Fibroblast of lung (primary cell): ENCODE results near the gene ARHGAP42. TPM values are rescaled to one million over a fixed set of nuclear protein-coding genes. Genes with fewer than 3 reads are reported as not detected.

Source experiments
- DNase-seq, 2 donors: peaks; one replicate each; pipeline versions ENCODE4 v3.0.0 to v3.0.0-alpha.2; 2010; ENCODE audit warnings: low read depth in 2 of 2
- H2AFZ ChIP-seq: 2 replicates; pipeline ENCODE4 v1.5.1; 2012; ENCODE audit warnings: low read length, control low read depth, inconsistent platforms
- H3K27ac ChIP-seq: 2 replicates; pipeline ENCODE4 v1.5.1; 2011; ENCODE audit warnings: low read length, control low read depth; ENCODE audit not compliant: insufficient read depth
- H3K27me3 ChIP-seq: 2 replicates; pipeline ENCODE4 v1.5.1; 2011; ENCODE audit warnings: mild to moderate bottlenecking, low read length; ENCODE audit not compliant: control insufficient read depth, insufficient read depth
- H3K36me3 ChIP-seq: 2 replicates; pipeline ENCODE4 v1.5.1; 2011; ENCODE audit warnings: low read length; ENCODE audit not compliant: control insufficient read depth, insufficient read depth
- H3K4me1 ChIP-seq: 2 replicates; pipeline ENCODE4 v1.5.1; 2011; ENCODE audit warnings: low read length; ENCODE audit not compliant: control insufficient read depth, insufficient read depth; ENCODE audit errors: extremely low read depth
- H3K4me2 ChIP-seq: 2 replicates; pipeline ENCODE4 v1.5.1; 2011; ENCODE audit warnings: low read length, control low read depth; ENCODE audit not compliant: insufficient read depth; ENCODE audit errors: extremely low read depth
- H3K4me3 ChIP-seq, 4 experiments: fragments of 200-600 bp in 1 of 4; sonication (generic) in 1 of 4; replicated peaks in 1 of 4; 2 replicates each; pipeline ENCODE4 v1.5.1; 2011 to 2016; ENCODE audit warnings: low read length in 4 of 4, low read depth in 3 of 4, mild to moderate bottlenecking in 3 of 4, control low read depth in 2 of 4, inconsistent platforms in 1 of 4, mixed read lengths in 1 of 4; ENCODE audit not compliant: insufficient read depth in 1 of 4; ENCODE audit errors: control extremely low read depth in 1 of 4
- H3K79me2 ChIP-seq: 2 replicates; pipeline ENCODE4 v1.5.1; 2012; ENCODE audit warnings: mild to moderate bottlenecking, low read length, inconsistent platforms; ENCODE audit not compliant: control insufficient read depth, insufficient read depth
- H3K9ac ChIP-seq: 2 replicates; pipeline ENCODE4 v1.5.1; 2011; ENCODE audit warnings: mild to moderate bottlenecking, low read length, control low read depth; ENCODE audit not compliant: insufficient read depth
- H3K9me3 ChIP-seq: 2 replicates; pipeline ENCODE4 v1.5.1; 2012; ENCODE audit warnings: low read depth, low read length; ENCODE audit not compliant: control insufficient read depth, insufficient read depth
- H4K20me1 ChIP-seq: 2 replicates; pipeline ENCODE4 v1.5.1; 2011; ENCODE audit warnings: low read length; ENCODE audit not compliant: control insufficient read depth, insufficient read depth; ENCODE audit errors: extremely low read depth
- EZH2 ChIP-seq: IDR thresholded peaks from 2 replicates; pipeline ENCODE4 v1.5.1; 2012; ENCODE audit warnings: low read length, control low read depth, mild to moderate bottlenecking; ENCODE audit errors: missing control alignments
- polyA plus RNA-seq, 2 donors: library from polyadenylated mRNA; depleted of rRNA in 1 of 2; stranded (reverse) in 1 of 2; unstranded in 1 of 2; fragments of >200 nt; gene quantifications; 2 replicates each; pipeline ENCODE4 v1.2.1, GENCODE V29; 2011 to 2012; ENCODE audit warnings: missing spikeins in 1 of 2
- total RNA-seq: library from RNA; depleted of rRNA; stranded (reverse); fragments of >200 nt; gene quantifications from 2 replicates; pipeline ENCODE4 v1.2.1, GENCODE V29; 2014
- TF ChIP-seq, protein P1 (sequence below), 2 donors: IDR thresholded peaks in 1 of 2; conservative IDR thresholded peaks in 1 of 2; 1 replicate in 1 of 2; 2 replicates in 1 of 2; pipeline ENCODE4 v1.5.1; 2011 to 2012; ENCODE audit warnings: low read length in 2 of 2, control low read depth in 1 of 2, inconsistent platforms in 1 of 2, low read depth in 1 of 2, mild to moderate bottlenecking in 1 of 2

Gene ARHGAP42
- total and polyA plus RNA-seq, 2 donors (not counting 1 experiment from before 2014, with no cell fraction given) = 8.0 to 13.4 TPM

DNA sequence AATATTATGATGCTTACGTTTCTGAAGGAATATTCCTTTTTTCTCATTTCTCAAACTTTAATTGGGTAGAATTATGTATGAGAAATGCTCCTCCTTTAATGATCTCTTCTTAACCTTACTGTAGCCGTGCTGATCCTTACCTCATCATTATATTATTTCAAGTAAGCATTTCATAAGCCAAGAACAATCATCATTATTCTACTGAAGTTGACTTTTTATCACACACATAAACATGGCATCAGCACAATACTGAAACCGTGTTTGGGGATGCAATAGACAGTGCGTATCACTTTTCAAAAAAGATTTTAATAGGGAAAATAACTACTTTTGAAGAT lies 162.8 kb downstream of the ARHGAP42 start:
- H3K36me3 ChIP-seq = no peaks in the 10 kb centered on the region
- H3K4me1 ChIP-seq = peaks cover 4% of the 10 kb centered on the region
- no peaks in the 10 kb centered on the region for H3K9me3 ChIP-seq
- H3K27ac ChIP-seq = peak overlapping the region; percentile 20
- no peak overlapping the region for H3K4me3 ChIP-seq
- H3K79me2 ChIP-seq = no peaks in the 10 kb centered on the region
- H3K27me3 ChIP-seq = no peaks in the 10 kb centered on the region
- H3K4me2 ChIP-seq = peak overlapping the region; percentile 54
- no peak overlapping the region for H3K9ac ChIP-seq
- DNase-seq = peak; percentile 13 to 40
- no peak overlapping the region for H2AFZ ChIP-seq
- TF ChIP-seq, protein P1, sequence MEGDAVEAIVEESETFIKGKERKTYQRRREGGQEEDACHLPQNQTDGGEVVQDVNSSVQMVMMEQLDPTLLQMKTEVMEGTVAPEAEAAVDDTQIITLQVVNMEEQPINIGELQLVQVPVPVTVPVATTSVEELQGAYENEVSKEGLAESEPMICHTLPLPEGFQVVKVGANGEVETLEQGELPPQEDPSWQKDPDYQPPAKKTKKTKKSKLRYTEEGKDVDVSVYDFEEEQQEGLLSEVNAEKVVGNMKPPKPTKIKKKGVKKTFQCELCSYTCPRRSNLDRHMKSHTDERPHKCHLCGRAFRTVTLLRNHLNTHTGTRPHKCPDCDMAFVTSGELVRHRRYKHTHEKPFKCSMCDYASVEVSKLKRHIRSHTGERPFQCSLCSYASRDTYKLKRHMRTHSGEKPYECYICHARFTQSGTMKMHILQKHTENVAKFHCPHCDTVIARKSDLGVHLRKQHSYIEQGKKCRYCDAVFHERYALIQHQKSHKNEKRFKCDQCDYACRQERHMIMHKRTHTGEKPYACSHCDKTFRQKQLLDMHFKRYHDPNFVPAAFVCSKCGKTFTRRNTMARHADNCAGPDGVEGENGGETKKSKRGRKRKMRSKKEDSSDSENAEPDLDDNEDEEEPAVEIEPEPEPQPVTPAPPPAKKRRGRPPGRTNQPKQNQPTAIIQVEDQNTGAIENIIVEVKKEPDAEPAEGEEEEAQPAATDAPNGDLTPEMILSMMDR (conservative IDR thresholded peaks at IDR 0.05 in 1 of 2, IDR thresholded peaks at IDR 0.05 in 1 of 2; ENCODE audit: low read depth in 1 of 2, low read length in 2 of 2) = no peak
- TF ChIP-seq EZH2 = no peak
- H4K20me1 ChIP-seq = no peaks in the 10 kb centered on the region

DNA sequence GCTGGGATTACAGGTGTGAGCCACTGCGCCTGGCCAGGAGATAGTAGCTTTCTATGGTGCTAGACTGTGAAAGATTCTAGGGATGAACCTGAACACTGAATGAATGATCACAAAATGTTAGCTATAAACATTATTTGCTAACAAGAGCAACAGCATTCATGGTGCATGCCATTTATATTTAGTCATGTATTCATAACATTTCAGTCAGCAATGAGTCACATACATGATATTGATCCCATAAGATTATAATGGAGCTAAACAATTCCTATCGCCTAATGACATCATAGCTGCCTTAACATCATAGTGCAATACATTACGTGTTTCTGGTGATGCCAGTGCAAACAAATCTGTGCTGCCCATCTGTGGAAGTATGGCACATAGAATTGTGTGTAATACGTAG lies 164.1 kb downstream of the ARHGAP42 start:
- Histone ChIP-seq H4K20me1 (no peaks in the 10 kb centered on the region), H3K4me3 (no peak overlapping the region), H3K9me3 (no peaks in the 10 kb centered on the region), H2AFZ (no peak overlapping the region), H3K27ac (no peak overlapping the region), H3K27me3 (no peaks in the 10 kb centered on the region), H3K79me2 (no peaks in the 10 kb centered on the region), H3K4me1 (peaks cover 4% of the 10 kb centered on the region), H3K4me2 (no peak overlapping the region), H3K36me3 (no peaks in the 10 kb centered on the region), H3K9ac (no peak overlapping the region)
- peak; percentile 63 to 66 for DNase-seq
- TF ChIP-seq EZH2 = no peak
- TF ChIP-seq, protein P1 (conservative IDR thresholded peaks at IDR 0.05 in 1 of 2, IDR thresholded peaks at IDR 0.05 in 1 of 2; ENCODE audit: low read depth in 1 of 2, low read length in 2 of 2) = no peak

DNA sequence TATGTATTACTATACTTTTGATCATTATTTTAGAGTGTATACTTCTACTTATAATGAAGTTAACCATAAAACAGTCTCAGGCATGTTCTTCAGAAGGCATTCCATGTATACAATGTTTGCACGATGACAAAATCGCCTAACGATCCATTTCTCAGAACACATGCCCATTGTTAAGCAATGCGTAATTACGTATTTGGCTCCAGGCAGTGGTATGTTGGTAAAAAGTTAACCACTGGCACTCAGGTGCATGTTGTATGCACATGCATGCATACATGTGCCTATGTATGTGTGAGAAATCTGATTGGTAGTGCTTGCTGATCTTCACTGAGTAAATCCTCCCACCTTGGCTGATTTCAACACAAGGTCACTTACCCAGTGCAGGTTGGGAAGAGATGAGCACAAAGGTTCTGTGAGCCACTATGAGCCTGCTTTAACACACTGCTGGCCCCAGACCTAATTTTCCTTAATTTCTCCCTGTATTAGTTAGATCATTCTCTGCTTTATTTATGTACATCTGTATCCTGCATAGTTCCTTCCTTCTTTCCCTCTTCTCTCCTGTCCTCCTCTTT lies 164.6 kb downstream of the ARHGAP42 start:
- H3K27ac ChIP-seq = no peak overlapping the region
- no peak for DNase-seq
- no peak for TF ChIP-seq EZH2
- TF ChIP-seq, protein P1 (conservative IDR thresholded peaks at IDR 0.05 in 1 of 2, IDR thresholded peaks at IDR 0.05 in 1 of 2; ENCODE audit: low read depth in 1 of 2, low read length in 2 of 2) = no peak
- H3K27me3 ChIP-seq = no peaks in the 10 kb centered on the region
- no peak overlapping the region for H3K9ac ChIP-seq
- no peak overlapping the region for H3K4me2 ChIP-seq
- H2AFZ ChIP-seq = no peak overlapping the region
- H4K20me1 ChIP-seq = no peaks in the 10 kb centered on the region
- no peaks in the 10 kb centered on the region for H3K9me3 ChIP-seq
- H3K36me3 ChIP-seq = no peaks in the 10 kb centered on the region
- H3K4me3 ChIP-seq = no peak overlapping the region
- no peaks in the 10 kb centered on the region for H3K79me2 ChIP-seq
- peaks cover 4% of the 10 kb centered on the region for H3K4me1 ChIP-seq
